HG03469 (cell line): ENCODE data around the gene SNX3.
A peak's percentile ranks its signal among the peaks of the same experiment; 100 is the strongest.
"Not testable (repeated sequence)": the region's sequence is repeated elsewhere in the genome, so short reads cannot be mapped to it uniquely, and the experiment has no call there.

Experiments
- ATAC-seq: cut with Tn5 transposase; IDR thresholded peaks from one replicate; pipeline ENCODE4 v1.9.1; 2021; ENCODE audit warnings: mild to moderate bottlenecking, moderate library complexity, moderate number of reproducible peaks; ENCODE audit not compliant: unreplicated experiment

The SNX3 gene

GRCh38 chr6:108260809-108261569 is at the start of gene SNX3:
TSS of gene SNX3 (minus strand) at chr6:108261040. CDS start at chr6:108260921, 119 bp downstream.
- peak; percentile 81 for ATAC-seq

DNA sequence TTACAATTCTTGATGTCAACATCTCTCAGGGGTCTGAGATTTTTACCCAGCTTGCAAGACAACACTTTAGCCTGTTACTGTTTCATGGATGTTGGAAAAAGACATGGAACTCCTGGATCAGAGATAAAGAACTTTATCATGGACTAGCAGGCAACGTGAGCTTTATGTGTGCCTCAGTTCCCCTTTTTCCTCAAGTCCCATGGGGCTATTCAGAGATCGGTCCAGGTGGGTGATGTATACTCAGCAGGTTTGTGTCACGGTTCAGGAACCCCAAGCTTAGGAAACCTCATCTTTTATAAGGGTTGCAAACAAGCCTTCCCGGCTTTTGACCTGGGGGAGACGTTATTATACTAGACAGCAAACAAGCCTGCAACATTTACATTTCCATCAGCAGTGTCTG is 49.0 kb upstream of the SNX3 start:
- no peak for ATAC-seq

GRCh38 chr6:108308641-108309040 is 47.8 kb upstream of the SNX3 start:
- ATAC-seq = not testable (repeated sequence)

GRCh38 chr6:108304646-108305045 is 43.8 kb upstream of the SNX3 start:
- no peak for ATAC-seq

GRCh38 chr6:108302386-108302785 is 41.5 kb upstream of the SNX3 start:
- ATAC-seq = no peak

- ATAC-seq = no peak
These were observed 34.8 kb upstream of the SNX3 start for GRCh38 chr6:108295676-108296075.

GRCh38 chr6:108294727-108295625 is 34.1 kb upstream of the SNX3 start, which contains the start of gene AFG1L:
TSS of gene AFG1L (plus strand) at chr6:108295054. CDS start at chr6:108295080, 26 bp downstream.
- ATAC-seq = peak; percentile 71

- ATAC-seq = peak; percentile 13
These were observed 33.5 kb upstream of the SNX3 start for GRCh38 chr6:108294297-108294726.

- no peak for ATAC-seq
These were observed 32.9 kb upstream of the SNX3 start for GRCh38 chr6:108293527-108294296.

GRCh38 chr6:108292561-108292960 is 31.7 kb upstream of the SNX3 start:
- not testable (repeated sequence) for ATAC-seq

GRCh38 chr6:108291091-108291490 is 30.3 kb upstream of the SNX3 start:
- ATAC-seq = no peak

DNA sequence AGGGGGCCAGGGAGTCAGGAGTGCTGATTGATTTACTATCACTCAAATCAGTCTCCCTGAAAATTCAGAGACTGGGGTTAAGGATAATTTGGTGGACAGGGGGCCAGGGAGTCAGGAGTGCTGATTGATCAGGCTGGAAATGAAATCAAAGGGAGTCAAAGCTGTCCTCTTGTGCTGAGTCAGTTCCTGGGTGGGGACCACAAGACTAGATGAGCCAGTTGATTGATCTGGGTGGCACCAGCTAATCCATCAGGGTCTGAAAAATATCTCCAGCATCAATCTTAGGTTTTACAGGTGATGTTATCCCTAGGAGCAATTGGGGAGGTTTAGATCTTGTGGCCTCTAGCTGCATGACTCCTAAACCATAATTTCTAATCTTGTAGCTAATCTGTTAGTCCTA is 27.9 kb upstream of the SNX3 start:
- ATAC-seq = no peak

DNA sequence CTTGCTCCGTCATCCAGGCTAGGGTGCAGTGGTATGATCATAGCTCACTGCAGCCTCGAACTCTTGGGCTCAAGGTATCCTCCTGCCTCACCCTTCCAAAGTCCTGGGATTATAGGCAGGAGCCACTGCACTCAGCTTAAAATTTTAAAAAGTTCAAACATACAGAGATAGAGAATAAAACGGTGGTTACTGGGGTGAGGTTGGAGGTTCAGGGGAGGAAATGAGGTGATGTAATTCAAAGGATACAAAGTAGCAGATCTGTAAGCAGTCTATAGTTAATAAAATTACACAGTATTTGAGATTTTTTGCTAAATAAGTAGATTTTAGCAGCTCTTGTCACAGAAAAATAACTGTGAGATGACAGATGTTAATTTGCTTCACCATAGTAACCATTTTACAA is 26.5 kb upstream of the SNX3 start:
- ATAC-seq = no peak

DNA sequence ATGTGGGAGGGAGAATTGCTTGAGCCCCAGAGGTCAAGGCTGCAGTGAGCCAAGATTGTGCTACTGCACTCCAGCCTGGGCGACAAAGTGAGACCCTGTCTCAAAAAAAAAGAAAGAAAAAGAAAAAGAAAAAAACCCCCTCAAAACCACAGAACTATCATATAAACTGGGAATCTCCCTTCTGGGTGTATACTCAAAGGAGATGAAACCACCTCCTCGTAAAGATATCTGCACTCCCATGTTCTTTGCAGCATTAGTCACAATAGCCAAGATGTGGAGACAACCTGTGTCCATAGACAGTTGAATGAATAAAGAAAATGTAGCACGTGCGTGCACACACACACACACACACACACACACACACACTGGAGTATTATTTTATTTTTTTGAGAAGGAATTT is 25.5 kb upstream of the SNX3 start:
- ATAC-seq = no peak

DNA sequence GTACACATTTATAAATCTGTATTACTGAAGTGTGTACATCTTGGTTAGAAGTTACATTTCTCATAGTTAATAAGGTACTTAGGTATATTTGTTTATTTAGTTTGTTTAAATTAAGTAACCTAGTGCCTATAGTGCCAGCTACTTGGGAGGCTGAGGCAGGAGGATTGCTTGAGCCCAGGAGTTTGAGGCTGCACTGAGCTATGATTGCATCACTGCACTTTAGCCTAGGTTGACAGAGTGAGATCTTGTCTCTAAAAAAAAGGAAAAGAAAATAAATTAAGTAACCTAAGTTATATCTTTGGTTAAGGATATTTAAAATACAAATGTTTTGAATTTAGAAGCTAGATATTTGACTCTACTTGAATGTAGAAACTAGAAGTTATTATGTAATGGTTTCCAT is 24.5 kb upstream of the SNX3 start:
- ATAC-seq = no peak

GRCh38 chr6:108277831-108278230 is 17.0 kb upstream of the SNX3 start:
- ATAC-seq = no peak

GRCh38 chr6:108277295-108277694 is 16.5 kb upstream of the SNX3 start:
- ATAC-seq = no peak

DNA sequence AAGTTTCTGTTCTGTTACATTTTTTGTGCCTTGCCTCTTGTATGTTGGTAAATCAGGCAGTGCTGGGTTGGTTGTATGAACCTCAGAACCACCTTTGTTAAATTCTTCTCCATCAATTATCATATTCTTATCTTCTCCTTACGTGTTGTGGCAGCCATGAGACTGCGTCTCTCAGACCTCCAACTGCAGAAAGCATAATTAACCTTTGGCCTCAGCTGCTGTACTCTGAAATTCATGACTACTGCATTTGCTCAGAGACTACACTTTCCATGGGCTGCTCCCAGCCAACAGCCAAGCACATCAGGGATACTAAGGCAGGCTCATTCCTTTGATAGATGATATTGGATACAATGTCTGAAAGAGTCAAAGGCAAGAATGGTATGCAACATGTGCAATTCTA is 15.1 kb upstream of the SNX3 start:
- ATAC-seq = no peak

DNA sequence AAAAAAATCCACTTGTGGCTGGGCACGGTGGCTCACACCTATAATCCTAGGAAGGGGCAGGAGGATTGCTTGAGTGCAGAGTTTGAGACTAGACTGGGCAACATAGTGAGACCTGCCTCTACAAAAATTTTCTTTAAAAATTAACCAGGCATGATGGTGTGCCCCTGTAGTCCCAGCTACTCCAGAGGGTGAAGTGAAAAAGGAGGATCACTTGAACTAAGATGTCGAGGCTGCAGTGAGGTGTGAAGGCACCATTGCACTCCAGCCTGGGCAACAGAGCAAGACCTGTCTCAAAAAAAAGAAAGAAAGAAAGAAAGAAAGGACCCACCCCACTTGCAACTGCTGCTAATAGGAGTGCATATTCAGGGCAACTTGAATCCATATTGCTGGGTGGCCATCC is 13.7 kb upstream of the SNX3 start:
- ATAC-seq = no peak

GRCh38 chr6:108269955-108270354 is 9.1 kb upstream of the SNX3 start:
- ATAC-seq = not testable (repeated sequence)

- ATAC-seq = no peak
These were observed 8.0 kb upstream of the SNX3 start for GRCh38 chr6:108268845-108269244.
